Measurements from ENCODE around the gene CIROP. TPM values are rescaled to one million over a fixed set of nuclear protein-coding genes. Genes with fewer than 3 reads are reported as not detected.

CIROP gene, protein sequence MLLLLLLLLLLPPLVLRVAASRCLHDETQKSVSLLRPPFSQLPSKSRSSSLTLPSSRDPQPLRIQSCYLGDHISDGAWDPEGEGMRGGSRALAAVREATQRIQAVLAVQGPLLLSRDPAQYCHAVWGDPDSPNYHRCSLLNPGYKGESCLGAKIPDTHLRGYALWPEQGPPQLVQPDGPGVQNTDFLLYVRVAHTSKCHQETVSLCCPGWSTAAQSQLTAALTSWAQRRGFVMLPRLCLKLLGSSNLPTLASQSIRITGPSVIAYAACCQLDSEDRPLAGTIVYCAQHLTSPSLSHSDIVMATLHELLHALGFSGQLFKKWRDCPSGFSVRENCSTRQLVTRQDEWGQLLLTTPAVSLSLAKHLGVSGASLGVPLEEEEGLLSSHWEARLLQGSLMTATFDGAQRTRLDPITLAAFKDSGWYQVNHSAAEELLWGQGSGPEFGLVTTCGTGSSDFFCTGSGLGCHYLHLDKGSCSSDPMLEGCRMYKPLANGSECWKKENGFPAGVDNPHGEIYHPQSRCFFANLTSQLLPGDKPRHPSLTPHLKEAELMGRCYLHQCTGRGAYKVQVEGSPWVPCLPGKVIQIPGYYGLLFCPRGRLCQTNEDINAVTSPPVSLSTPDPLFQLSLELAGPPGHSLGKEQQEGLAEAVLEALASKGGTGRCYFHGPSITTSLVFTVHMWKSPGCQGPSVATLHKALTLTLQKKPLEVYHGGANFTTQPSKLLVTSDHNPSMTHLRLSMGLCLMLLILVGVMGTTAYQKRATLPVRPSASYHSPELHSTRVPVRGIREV
- total RNA-seq: not detected
- long read RNA-seq: 0 reads

DNA sequence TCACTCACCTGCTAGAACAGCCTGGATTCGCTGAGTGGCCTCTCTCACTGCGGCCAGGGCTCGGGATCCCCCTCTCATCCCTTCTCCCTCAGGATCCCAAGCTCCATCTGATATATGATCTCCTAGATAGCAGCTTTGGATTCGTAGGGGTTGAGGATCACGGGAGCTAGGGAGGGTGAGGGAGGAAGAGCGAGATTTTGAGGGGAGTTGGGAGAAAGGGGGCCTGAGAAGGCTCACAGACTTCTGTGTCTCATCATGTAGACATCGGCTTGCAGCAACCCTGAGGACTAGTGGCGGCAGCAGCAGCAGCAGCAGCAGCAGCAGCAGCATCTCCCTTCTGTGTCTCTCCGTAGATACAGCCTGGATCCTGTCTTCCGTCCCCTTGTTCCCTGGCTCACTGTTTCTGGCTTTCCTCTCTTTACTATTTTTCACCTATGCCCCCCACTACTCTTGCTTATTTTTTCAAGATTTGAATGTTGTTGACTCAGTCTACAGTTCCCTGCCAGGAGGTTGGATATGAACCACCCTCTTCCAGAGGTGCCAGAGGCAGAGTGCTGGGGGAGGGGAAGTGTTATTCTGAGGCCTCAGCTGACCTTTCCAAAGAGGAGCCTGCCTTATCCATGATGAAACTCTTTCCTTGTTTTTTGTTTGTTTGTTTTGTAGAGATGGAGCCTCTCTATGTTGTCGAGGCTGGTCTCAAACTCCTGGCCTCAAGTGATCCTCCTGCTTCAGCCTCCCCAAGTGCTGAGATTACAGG is at the start of gene CIROP:
CIROP (minus strand) TSS at position 399 of the 757 bp plus-strand sequence; CDS start at position 330, 69 bp downstream.
- intact Hi-C loops (cut with DNase I): no loop called here
- no peak for DNase-seq
- H3K27me3 ChIP-seq (ENCODE audit: low read depth): no peaks in the 10 kb centered on the region
- peak within 1 kb of the TSS; percentile 31 for H3K27ac ChIP-seq
- peaks cover 5% of the 10 kb centered on the region for H3K4me1 ChIP-seq
- TF ChIP-seq, protein P1, sequence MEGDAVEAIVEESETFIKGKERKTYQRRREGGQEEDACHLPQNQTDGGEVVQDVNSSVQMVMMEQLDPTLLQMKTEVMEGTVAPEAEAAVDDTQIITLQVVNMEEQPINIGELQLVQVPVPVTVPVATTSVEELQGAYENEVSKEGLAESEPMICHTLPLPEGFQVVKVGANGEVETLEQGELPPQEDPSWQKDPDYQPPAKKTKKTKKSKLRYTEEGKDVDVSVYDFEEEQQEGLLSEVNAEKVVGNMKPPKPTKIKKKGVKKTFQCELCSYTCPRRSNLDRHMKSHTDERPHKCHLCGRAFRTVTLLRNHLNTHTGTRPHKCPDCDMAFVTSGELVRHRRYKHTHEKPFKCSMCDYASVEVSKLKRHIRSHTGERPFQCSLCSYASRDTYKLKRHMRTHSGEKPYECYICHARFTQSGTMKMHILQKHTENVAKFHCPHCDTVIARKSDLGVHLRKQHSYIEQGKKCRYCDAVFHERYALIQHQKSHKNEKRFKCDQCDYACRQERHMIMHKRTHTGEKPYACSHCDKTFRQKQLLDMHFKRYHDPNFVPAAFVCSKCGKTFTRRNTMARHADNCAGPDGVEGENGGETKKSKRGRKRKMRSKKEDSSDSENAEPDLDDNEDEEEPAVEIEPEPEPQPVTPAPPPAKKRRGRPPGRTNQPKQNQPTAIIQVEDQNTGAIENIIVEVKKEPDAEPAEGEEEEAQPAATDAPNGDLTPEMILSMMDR (IDR thresholded peaks at IDR 0.05): no peak
- no peaks in the 10 kb centered on the region for H3K9me3 ChIP-seq
- H3K4me3 ChIP-seq: no peak within 1 kb of the TSS
- H3K36me3 ChIP-seq: no peaks in the 10 kb centered on the region
- no peak for ATAC-seq

DNA sequence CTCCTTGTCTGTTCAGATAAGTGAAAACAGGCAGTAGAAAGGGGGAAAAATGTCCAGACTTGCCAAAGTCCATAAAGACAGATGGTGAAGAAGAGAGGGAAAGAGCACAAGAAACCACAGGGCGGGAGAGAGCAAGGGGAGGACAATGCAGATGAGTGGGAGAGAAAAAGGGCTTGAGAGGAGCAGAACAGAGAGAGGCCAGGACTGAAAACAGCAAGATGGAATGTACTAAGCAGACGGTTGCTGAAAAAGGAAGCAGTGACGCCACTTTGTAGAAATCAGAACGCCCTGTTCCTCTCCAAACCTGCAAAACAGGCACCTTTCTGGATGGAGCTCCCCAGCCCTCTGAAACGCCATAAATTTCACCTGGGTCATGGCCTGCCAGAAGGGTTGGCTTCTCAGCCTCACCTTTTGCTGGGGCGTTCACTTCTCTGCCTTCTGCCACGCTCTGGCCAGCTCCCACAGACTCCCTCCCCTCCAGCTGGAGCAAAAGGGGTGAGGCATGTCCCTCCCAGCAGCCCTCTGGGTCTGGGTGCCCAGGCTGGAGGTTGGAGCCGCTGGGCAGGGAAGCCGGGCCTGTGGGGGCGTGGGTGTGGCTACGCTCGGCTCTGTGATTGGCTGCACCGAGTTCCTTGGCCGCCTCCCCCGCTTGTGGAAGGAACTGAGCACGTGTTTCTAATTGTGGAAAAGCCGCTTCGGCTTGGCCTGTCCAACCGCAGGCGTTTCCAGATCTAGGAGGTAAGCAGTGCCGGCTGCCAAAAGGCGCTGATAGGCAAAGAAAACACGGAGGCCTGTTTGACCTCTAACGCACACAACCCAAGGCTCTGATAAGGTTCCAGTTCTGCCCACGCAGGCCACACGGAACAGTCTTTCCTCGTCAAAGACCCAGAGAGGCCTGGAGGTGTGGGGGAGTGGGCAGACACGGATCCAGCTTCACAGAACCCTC is 49.3 kb upstream of the CIROP start:
- intact Hi-C loops (cut with DNase I): no loop called here
- DNase-seq (peak; percentile 93), ATAC-seq (peak; percentile 92 to 96)
- peaks cover 33% of the 10 kb centered on the region for H3K4me1 ChIP-seq
- H3K9me3 ChIP-seq: no peaks in the 10 kb centered on the region
- H3K36me3 ChIP-seq: no peaks in the 10 kb centered on the region
- TF ChIP-seq, protein P1 (IDR thresholded peaks at IDR 0.05): no peak
- no peaks in the 10 kb centered on the region for H3K27me3 ChIP-seq (ENCODE audit: low read depth)
- peak overlapping the region; percentile 79 for H3K27ac ChIP-seq
- peak overlapping the region; percentile 37 for H3K4me3 ChIP-seq

DNA sequence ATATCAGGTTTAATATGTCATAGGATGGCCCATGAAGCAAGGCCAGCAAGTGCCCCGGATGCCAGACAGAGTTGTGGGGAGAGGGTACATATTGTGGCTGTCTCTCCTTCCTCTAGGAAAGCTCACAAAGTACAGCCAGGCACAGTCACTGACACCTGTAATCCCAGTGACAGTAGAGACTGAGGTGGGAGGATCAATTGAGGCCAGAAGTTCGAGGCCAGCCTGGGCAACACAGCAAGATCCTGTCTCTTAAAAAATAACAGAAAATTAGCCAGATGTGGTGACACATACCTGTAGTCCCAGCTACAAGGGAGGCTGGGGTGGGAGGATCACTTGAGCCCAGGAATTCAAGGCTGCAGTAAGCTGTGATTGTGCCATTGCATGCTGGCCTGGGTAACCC is 46.6 kb upstream of the CIROP start:
- Histone ChIP-seq H3K4me1 (peaks cover 33% of the 10 kb centered on the region), H3K27ac (no peak overlapping the region), H3K4me3 (no peak overlapping the region), H3K27me3 (ENCODE audit: low read depth) (no peaks in the 10 kb centered on the region), H3K9me3 (no peaks in the 10 kb centered on the region), H3K36me3 (no peaks in the 10 kb centered on the region)
- intact Hi-C loops (cut with DNase I): no loop called here
- TF ChIP-seq, protein P1 (IDR thresholded peaks at IDR 0.05): no peak
- DNase-seq (no peak), ATAC-seq (no peak)

DNA sequence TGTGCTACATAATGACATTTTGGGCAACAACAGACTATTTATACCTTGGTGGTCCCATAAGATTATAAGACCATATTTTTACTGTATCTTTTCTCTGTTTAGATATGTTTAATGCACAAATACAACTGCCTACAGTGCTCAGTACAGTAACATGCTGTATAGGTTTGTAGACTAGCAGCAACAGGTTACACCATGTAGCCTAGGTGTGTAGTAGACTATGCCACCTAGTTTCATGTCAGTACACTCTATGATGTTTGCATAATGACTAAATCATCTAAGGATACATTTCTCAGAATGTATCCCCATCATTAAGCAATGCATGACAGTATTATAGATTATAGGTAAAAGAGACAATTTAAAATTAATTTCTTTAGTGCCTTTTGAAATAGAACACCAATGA is 45.0 kb upstream of the CIROP start:
- no peak overlapping the region for H3K27ac ChIP-seq

More for the DNA sequence above, 45.0 kb upstream of the CIROP start:
- H3K27me3 ChIP-seq (ENCODE audit: low read depth): no peaks in the 10 kb centered on the region
- ATAC-seq (no peak), DNase-seq (no peak)
- intact Hi-C loops (cut with DNase I): no loop called here
- no peak overlapping the region for H3K4me3 ChIP-seq
- H3K9me3 ChIP-seq: no peaks in the 10 kb centered on the region
- H3K36me3 ChIP-seq: no peaks in the 10 kb centered on the region
- TF ChIP-seq, protein P1 (IDR thresholded peaks at IDR 0.05): no peak
- peaks cover 19% of the 10 kb centered on the region for H3K4me1 ChIP-seq
